ENCODE data around the gene OTOP3. TPM values are rescaled to one million over a fixed set of nuclear protein-coding genes. Genes with fewer than 3 reads are reported as not detected.

Gene OTOP3
- total and polyA plus RNA-seq, 2 experiments from 2014 or later = not detected

DNA sequence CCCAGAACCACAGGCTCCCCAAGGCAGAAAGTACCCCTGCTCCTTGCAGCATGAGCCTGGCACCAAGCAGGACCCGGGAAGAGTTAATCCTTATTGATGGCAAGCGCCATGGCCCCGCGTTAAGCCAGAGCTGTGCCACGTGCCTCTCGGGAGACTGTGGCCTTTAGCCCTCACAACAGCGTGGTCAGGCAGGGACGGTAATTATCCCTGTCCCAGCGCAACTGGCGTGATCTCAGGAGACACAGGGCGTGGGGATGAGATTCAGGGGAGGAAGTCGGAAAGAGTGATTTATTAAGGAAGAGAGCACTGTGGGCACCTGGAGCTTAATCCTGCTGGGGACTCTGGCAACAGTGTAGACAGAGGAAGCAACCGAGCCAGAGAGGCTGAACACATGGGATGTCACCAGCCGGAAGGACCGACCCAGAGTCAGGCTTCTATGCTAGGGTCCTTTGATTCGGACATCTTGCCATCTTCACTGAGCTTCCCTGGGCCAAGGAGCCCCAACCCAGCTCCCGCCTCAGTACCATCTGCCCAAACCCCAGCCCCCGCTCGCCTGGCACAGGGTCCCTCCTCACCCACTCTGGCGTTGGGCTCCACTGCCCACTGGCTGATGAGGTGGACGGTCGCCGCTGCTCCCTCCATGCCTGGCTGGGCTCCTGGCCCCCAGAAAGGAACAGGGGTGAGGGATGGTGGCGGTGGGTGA is 16.9 kb downstream of the OTOP3 start (continued):
- TF ChIP-seq REST (IDR thresholded peaks at IDR 0.05; ENCODE audit: unreplicated experiment) (no peak), POLR2AphosphoS5 (IDR thresholded peaks at IDR 0.05; ENCODE audit: low read depth) (no peak), STAT1 (IDR thresholded peaks at IDR 0.05; ENCODE audit: unreplicated experiment) (no peak), NANOG (IDR thresholded peaks at IDR 0.05; ENCODE audit: borderline replicate concordance) (no peak), CREB1 (CRISPR knock-in tag; IDR thresholded peaks at IDR 0.05; ENCODE audit: low read depth) (no peak), EZH2phosphoT487 (IDR thresholded peaks at IDR 0.05; ENCODE audit: unreplicated experiment) (no peak)
- TF ChIP-seq, protein P1, sequence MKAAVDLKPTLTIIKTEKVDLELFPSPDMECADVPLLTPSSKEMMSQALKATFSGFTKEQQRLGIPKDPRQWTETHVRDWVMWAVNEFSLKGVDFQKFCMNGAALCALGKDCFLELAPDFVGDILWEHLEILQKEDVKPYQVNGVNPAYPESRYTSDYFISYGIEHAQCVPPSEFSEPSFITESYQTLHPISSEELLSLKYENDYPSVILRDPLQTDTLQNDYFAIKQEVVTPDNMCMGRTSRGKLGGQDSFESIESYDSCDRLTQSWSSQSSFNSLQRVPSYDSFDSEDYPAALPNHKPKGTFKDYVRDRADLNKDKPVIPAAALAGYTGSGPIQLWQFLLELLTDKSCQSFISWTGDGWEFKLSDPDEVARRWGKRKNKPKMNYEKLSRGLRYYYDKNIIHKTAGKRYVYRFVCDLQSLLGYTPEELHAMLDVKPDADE (IDR thresholded peaks at IDR 0.05) = no peak

DNA sequence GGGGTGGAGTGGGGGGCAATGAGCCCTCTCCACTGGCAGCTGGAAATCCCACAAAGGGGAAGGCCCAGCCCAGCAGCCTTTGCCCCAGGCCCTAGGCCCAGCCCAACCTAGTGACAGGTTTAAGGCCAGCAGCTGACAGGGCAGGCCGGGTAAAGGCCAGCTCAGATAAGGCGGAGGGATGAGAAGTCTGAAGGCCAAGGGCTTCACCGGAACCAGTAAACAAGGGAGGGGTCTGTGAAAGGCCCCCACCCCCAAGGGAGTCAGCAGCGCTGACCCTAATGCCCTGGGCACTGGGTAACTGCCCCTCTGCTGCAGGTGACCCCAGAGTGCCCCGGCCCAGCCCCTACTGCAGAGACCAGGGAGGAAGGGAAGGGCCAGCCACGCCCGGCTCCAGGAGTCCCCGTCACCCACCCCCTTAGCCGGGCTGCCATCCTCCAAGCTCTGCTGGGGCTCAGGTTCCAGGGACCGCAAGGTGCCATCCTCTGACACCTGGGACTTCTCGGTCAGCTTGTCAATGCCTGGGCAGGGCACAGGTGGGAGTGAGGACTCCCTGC is 17.5 kb downstream of the OTOP3 start:
- Histone ChIP-seq H3K4me3 (no peak overlapping the region), H3K27ac (ENCODE audit: low read depth) (no peak overlapping the region), H3K36me3 (ENCODE audit: insufficient read depth) (no peaks in the 10 kb centered on the region), H2AFZ (no peak overlapping the region), H4K20me1 (replicated peaks; ENCODE audit: insufficient read depth) (no peaks in the 10 kb centered on the region), H3K4me1 (ENCODE audit: insufficient read depth) (peaks cover 5% of the 10 kb centered on the region; the same call in 1 of the 2 replicates), H3K4me2 (no peak overlapping the region), H3F3A (replicated peaks; ENCODE audit: low read depth) (no peaks in the 10 kb centered on the region), H3K27me3 (ENCODE audit: insufficient read depth) (no peaks in the 10 kb centered on the region), H3K9me2 (ENCODE audit: insufficient read depth) (no peaks in the 10 kb centered on the region), H3K79me2 (replicated peaks; ENCODE audit: insufficient read depth) (no peaks in the 10 kb centered on the region)
- Mint-ChIP-seq H3K36me3 (ENCODE audit: low read depth) (no peaks in the 10 kb centered on the region), H3K4me1 (peaks cover 9% of the 10 kb centered on the region; the same call in 2 of the 3 replicates), H3K27ac (no peak overlapping the region), H3K4me3 (no peak overlapping the region), H3K27me3 (ENCODE audit: insufficient read depth, low read depth, poor library complexity) (peaks cover 11% of the 10 kb centered on the region), H3K9me3 (no peaks in the 10 kb centered on the region)
- DNase-seq (ENCODE audit: low spot score) = no peak
- no peak for ATAC-seq
- TF ChIP-seq ZNF331 (CRISPR knock-in tag; IDR thresholded peaks at IDR 0.05; ENCODE audit: low read depth) (no peak), ZNF114 (CRISPR knock-in tag; IDR thresholded peaks at IDR 0.05) (no peak), JUNB (IDR thresholded peaks at IDR 0.05; ENCODE audit: unreplicated experiment) (no peak), CTCF (conservative IDR thresholded peaks at IDR 0.05; ENCODE audit: low read depth in 2 of 2) (no peak), NANOG (IDR thresholded peaks at IDR 0.05; ENCODE audit: borderline replicate concordance) (no peak), STAT1 (IDR thresholded peaks at IDR 0.05; ENCODE audit: unreplicated experiment) (no peak), CREB1 (CRISPR knock-in tag; IDR thresholded peaks at IDR 0.05; ENCODE audit: low read depth) (no peak), EZH2 (IDR thresholded peaks at IDR 0.05; ENCODE audit: low read depth, unreplicated experiment) (no peak), EZH2phosphoT487 (IDR thresholded peaks at IDR 0.05; ENCODE audit: unreplicated experiment) (no peak), POLR2AphosphoS5 (IDR thresholded peaks at IDR 0.05; ENCODE audit: low read depth) (no peak), REST (IDR thresholded peaks at IDR 0.05; ENCODE audit: unreplicated experiment) (no peak)
- TF ChIP-seq, protein P1 (IDR thresholded peaks at IDR 0.05) = no peak

All from GM23338 (cell line).